ENCODE results near the gene CACNA2D4.

CACNA2D4 gene

DNA sequence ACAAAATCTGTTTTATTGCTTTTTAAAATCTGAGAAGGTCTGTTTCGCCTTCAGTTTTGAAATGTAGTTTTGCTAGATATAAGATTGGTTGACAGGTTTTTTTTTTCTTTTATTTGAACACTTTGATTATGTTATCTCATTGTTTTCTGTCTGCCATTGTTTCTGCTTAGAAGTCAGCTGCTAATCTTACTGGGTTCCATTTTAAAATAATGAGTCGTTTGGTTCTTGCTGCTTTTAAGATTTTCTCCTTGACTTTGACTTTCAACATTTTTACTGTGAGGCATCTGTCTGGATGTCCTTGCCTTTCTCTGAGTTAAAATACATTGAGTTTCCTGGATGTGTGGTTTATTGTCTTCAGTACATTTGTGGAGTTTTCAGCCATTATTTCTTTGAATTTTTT is 170.8 kb downstream of the CACNA2D4 start:
- DNase-seq (ENCODE audit: low read depth in 1 of 2, low spot score in 1 of 2): peak in 1 of 2 experiments; percentile 4
- Histone ChIP-seq H3K4me3 (replicated peaks; ENCODE audit: insufficient read depth, low read length) (no peak overlapping the region), H3K27ac (replicated peaks) (no peak overlapping the region), H3K27me3 (ENCODE audit: insufficient read depth, poor library complexity, severe bottlenecking) (no peaks in the 10 kb centered on the region)
- no peak for TF ChIP-seq POLR2AphosphoS5 (IDR thresholded peaks at IDR 0.05; ENCODE audit: low read depth)
- TF ChIP-seq SPI1 (IDR thresholded peaks at IDR 0.05; ENCODE audit: borderline replicate concordance, low read depth): no peak
- TF ChIP-seq GABPA (IDR thresholded peaks at IDR 0.05; ENCODE audit: low read depth): no peak
- TF ChIP-seq CTCF (IDR thresholded peaks at IDR 0.05; ENCODE audit: insufficient read depth, low read length): no peak
- no peak for TF ChIP-seq REST (IDR thresholded peaks at IDR 0.05; ENCODE audit: insufficient replicate concordance, low read depth)

DNA sequence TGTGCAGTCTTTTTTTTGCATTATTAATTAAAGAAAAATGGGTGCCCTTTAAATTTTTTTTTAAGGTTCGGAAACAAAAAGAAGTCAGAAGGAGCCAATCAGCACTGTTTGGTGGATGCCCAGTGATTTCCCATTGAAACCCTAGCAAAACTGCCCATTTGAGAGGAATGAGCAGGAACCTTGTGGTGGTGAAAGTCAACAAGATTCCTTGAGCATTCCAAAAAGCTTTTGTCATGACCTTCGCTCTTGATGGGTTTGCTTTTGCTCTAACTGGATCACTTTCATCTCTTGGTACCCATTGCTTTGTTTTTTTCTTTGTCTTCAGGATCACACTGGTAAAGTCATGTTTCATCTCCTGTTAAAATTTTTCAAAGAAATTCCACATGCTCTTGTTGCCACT is 173.5 kb downstream of the CACNA2D4 start:
- no peaks in the 10 kb centered on the region for H3K27me3 ChIP-seq (ENCODE audit: insufficient read depth, poor library complexity, severe bottlenecking)
- TF ChIP-seq CTCF (IDR thresholded peaks at IDR 0.05; ENCODE audit: insufficient read depth, low read length) (no peak), GABPA (IDR thresholded peaks at IDR 0.05; ENCODE audit: low read depth) (no peak), REST (IDR thresholded peaks at IDR 0.05; ENCODE audit: insufficient replicate concordance, low read depth) (no peak), SPI1 (IDR thresholded peaks at IDR 0.05; ENCODE audit: borderline replicate concordance, low read depth) (no peak), POLR2AphosphoS5 (IDR thresholded peaks at IDR 0.05; ENCODE audit: low read depth) (no peak)
- DNase-seq (ENCODE audit: low read depth in 1 of 2, low spot score in 1 of 2): no peak
- no peak overlapping the region for H3K27ac ChIP-seq (replicated peaks)
- no peak overlapping the region for H3K4me3 ChIP-seq (replicated peaks; ENCODE audit: insufficient read depth, low read length)
